PC-9 (cell line): ENCODE results near the gene UBIAD1.

Experiments
- EZH2 ChIP-seq: fragments of 200-600 bp; sonication (generic); IDR thresholded peaks from 2 replicates; pipeline ENCODE4 v1.8.0; 2017; ENCODE audit warnings: antibody characterized with exemption, low read depth
- TF ChIP-seq, protein P1 (sequence below): fragments of 200-600 bp; sonication (generic); conservative IDR thresholded peaks from 2 replicates; pipeline ENCODE4 v1.6.1; 2017; ENCODE audit warnings: mixed run types, antibody characterized with exemption, mild to moderate bottlenecking, moderate library complexity

DNA sequence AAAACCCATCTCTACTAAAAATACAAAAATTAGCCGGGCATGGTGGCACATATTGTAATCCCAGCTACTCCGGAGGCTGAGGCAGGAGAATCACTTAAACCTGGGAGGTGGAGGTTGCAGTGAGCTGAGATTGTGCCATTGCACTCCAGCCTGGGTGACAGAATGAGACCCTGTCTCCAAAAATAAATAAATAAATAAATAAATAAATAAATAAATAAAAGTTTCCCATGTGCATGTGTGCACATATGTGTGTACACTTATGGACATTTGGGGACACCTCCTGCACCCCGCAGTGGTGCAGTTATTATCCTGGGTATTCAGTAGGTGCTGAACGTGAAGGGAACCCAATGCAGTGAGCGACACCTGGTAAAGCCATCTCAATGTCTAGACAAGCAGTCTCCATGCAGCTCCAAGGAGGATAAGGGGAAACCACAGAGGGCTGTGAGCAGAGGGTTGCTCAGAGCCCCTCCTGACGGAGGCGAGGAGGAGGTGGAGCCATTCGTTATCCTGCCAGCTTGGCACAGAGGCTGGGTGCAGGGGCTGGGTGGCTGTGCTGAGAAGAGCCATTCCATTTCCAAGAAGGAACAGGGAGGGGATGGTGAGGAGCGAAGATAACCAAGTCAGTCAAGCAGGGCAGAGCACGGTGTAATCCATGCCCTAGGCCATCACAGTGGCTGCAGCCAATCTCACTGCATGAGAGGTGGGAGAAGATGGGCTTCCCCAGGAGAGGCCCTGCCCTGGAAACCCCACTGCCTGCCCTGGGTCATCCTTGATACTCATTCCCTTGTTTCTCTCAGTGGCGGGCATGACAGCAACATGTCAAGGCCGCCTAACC is 25.6 kb downstream of the UBIAD1 start:
- TF ChIP-seq, protein P1, sequence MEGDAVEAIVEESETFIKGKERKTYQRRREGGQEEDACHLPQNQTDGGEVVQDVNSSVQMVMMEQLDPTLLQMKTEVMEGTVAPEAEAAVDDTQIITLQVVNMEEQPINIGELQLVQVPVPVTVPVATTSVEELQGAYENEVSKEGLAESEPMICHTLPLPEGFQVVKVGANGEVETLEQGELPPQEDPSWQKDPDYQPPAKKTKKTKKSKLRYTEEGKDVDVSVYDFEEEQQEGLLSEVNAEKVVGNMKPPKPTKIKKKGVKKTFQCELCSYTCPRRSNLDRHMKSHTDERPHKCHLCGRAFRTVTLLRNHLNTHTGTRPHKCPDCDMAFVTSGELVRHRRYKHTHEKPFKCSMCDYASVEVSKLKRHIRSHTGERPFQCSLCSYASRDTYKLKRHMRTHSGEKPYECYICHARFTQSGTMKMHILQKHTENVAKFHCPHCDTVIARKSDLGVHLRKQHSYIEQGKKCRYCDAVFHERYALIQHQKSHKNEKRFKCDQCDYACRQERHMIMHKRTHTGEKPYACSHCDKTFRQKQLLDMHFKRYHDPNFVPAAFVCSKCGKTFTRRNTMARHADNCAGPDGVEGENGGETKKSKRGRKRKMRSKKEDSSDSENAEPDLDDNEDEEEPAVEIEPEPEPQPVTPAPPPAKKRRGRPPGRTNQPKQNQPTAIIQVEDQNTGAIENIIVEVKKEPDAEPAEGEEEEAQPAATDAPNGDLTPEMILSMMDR: no peak
- TF ChIP-seq EZH2: no peak
